HepG2 (cell line): ENCODE results near the gene FUT6. TPM values are rescaled to one million over a fixed set of nuclear protein-coding genes. Genes with fewer than 3 reads are reported as not detected.

ENCODE experiments used
- BCL6 ChIP-seq: IDR thresholded peaks from 2 replicates; pipeline ENCODE4 v1.6.1; 2016; ENCODE audit warnings: missing genetic modification reagents, missing compliant biosample characterization
- CBFB ChIP-seq: sonication (generic); formaldehyde crosslinking; IDR thresholded peaks from 2 replicates; pipeline ENCODE4 v1.4.0; 2020; ENCODE audit warnings: missing genetic modification reagents
- CBX5 ChIP-seq: sonication (generic); formaldehyde crosslinking; IDR thresholded peaks from 2 replicates; pipeline ENCODE4 v1.4.0; 2020; ENCODE audit warnings: missing genetic modification reagents, borderline replicate concordance
- FOSL1 ChIP-seq: sonication (generic); formaldehyde crosslinking; IDR thresholded peaks from 2 replicates; pipeline ENCODE4 v1.9.0; 2021; ENCODE audit warnings: missing genetic modification reagents, borderline replicate concordance
- GTF2F1 ChIP-seq: fragments of 150-350 bp; IDR thresholded peaks from 2 replicates; pipeline ENCODE4 v1.6.1; 2014; ENCODE audit warnings: low read length
- HMG20B ChIP-seq: conservative IDR thresholded peaks from 2 replicates; pipeline ENCODE4 v1.6.1; 2016; ENCODE audit warnings: missing genetic modification reagents, missing compliant biosample characterization
- PCBP1 ChIP-seq: fragments of 200-400 bp; formaldehyde crosslinking; IDR thresholded peaks from 2 replicates; pipeline ENCODE4 v1.6.1; 2017; ENCODE audit warnings: mild to moderate bottlenecking, low read depth, low read length, borderline replicate concordance
- RBAK ChIP-seq: sonication (generic); formaldehyde crosslinking; IDR thresholded peaks from 2 replicates; pipeline ENCODE4 v1.5.1; 2020; ENCODE audit warnings: mild to moderate bottlenecking, missing genetic modification reagents
- SALL2 ChIP-seq: sonication (generic); formaldehyde crosslinking; IDR thresholded peaks from 2 replicates; pipeline ENCODE4 v1.8.1; 2023; ENCODE audit warnings: mild to moderate bottlenecking, missing genetic modification reagents, inconsistent platforms
- U2AF2 ChIP-seq: fragments of 200-400 bp; formaldehyde crosslinking; IDR thresholded peaks from 2 replicates; pipeline ENCODE4 v1.6.1; 2017; ENCODE audit warnings: low read depth, mild to moderate bottlenecking, low read length
- ZNF331 ChIP-seq: sonication (generic); formaldehyde crosslinking; IDR thresholded peaks from 2 replicates; pipeline ENCODE4 v1.4.0; 2020; ENCODE audit warnings: missing genetic modification reagents
- ZNF446 ChIP-seq: sonication (generic); formaldehyde crosslinking; IDR thresholded peaks from 2 replicates; pipeline ENCODE4 v1.5.0; 2020; ENCODE audit warnings: mild to moderate bottlenecking, missing genetic modification reagents
- ZNF546 ChIP-seq: sonication (generic); formaldehyde crosslinking; conservative IDR thresholded peaks from 2 replicates; pipeline ENCODE4 v1.8.1; 2023; ENCODE audit warnings: mild to moderate bottlenecking, missing genetic modification reagents
- polyA plus RNA-seq, 8 experiments: library from polyadenylated mRNA; depleted of rRNA in 3 of 8; stranded (reverse) in 7 of 8; unstranded in 1 of 8; fragments of >200 nt; fragmentation: Illumina TruSeq in 4 of 8; extraction: Trizol in 4 of 8; gene quantifications; 2 replicates each; pipeline versions ENCODE4 v1.2.1 to v1.2.3, GENCODE V29; 2011 to 2016; ENCODE audit warnings: low read depth in 4 of 8, missing spikeins in 1 of 8, mixed read lengths in 1 of 8; ENCODE audit not compliant: insufficient read depth in 1 of 8
- total RNA-seq, 5 experiments: library from RNA; depleted of rRNA; stranded (reverse); fragments of >200 nt; fragmentation: Illumina TruSeq; extraction: Trizol; gene quantifications; 2 replicates each; pipeline ENCODE4 v1.2.3, GENCODE V29; 2016; ENCODE audit warnings: low read depth in 1 of 5
- TF ChIP-seq, protein P1 (sequence below), 2 experiments: fragments of 450-650 bp in 1 of 2; sonication (generic) in 1 of 2; formaldehyde crosslinking in 1 of 2; IDR thresholded peaks; 2 replicates each; pipeline versions ENCODE4 v1.6.1 to v1.8.0; 2016 to 2022; ENCODE audit warnings: antibody characterized with exemption in 1 of 2, mild to moderate bottlenecking in 1 of 2, missing genetic modification reagents in 1 of 2
- TF ChIP-seq, protein P2 (sequence below): IDR thresholded peaks from 2 replicates; pipeline ENCODE4 v1.6.1; 2016; ENCODE audit warnings: missing genetic modification reagents, missing compliant biosample characterization
- TF ChIP-seq, protein P3 (sequence below): sonication (generic); formaldehyde crosslinking; conservative IDR thresholded peaks from 2 replicates; pipeline ENCODE4 v1.4.0; 2020; ENCODE audit warnings: missing genetic modification reagents
- TF ChIP-seq, protein P4 (sequence below): sonication (generic); formaldehyde crosslinking; conservative IDR thresholded peaks from 2 replicates; pipeline ENCODE4 v1.4.0; 2020; ENCODE audit warnings: missing genetic modification reagents

The FUT6 gene
- total and polyA plus RNA-seq, 2 of the 13 experiments (the other 11 are each of a cell fraction or from before 2014, with no cell fraction given), result 8.2 to 27.7 TPM

DNA sequence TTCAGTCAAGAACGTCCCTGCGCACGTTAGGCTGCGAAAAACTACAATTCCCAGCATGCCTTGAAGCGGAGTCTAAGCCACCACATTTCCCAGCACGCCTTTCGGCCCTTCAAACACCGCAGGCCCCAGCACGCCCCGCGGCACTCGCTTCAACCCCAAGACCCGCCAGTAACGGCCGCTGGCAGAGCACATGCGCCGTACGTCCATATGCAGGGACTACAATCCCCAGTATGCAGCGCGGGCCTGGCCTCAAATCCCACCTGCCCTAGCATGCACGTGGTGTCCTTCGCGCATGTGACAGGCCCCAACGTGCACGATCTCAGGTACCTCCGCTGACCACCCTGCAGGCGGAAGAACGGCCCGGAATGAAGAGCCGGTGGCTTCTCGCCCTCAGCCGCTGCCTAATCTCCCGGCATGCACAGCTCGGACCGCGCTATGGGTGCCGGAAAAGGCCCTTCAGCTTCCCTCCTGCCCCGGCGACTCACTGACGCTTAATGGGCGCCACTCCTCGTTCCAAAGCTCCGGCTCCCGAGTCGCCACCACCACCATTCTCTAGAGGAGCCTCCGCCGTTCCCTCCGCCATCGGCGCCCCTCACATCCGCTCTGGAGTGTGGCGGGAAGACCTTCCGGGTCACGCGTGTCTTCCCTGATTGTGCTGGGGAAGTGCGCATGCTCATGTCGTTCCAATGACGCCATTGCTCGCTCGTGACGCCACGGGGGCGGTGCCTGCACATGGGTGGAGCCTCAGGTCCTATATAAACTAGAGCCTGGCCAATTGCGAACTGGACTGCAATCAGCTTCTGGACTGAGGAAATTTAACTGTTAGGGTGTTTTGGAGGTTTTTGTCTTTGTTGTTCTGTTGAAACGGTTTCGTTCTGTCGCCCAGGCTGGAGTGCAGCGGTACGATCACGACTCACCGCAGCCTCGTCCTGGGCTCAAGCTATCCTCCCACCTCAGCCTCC is 48.7 kb downstream of the FUT6 start, which contains the start of gene DUS3L (continued):
- TF ChIP-seq, protein P1, sequence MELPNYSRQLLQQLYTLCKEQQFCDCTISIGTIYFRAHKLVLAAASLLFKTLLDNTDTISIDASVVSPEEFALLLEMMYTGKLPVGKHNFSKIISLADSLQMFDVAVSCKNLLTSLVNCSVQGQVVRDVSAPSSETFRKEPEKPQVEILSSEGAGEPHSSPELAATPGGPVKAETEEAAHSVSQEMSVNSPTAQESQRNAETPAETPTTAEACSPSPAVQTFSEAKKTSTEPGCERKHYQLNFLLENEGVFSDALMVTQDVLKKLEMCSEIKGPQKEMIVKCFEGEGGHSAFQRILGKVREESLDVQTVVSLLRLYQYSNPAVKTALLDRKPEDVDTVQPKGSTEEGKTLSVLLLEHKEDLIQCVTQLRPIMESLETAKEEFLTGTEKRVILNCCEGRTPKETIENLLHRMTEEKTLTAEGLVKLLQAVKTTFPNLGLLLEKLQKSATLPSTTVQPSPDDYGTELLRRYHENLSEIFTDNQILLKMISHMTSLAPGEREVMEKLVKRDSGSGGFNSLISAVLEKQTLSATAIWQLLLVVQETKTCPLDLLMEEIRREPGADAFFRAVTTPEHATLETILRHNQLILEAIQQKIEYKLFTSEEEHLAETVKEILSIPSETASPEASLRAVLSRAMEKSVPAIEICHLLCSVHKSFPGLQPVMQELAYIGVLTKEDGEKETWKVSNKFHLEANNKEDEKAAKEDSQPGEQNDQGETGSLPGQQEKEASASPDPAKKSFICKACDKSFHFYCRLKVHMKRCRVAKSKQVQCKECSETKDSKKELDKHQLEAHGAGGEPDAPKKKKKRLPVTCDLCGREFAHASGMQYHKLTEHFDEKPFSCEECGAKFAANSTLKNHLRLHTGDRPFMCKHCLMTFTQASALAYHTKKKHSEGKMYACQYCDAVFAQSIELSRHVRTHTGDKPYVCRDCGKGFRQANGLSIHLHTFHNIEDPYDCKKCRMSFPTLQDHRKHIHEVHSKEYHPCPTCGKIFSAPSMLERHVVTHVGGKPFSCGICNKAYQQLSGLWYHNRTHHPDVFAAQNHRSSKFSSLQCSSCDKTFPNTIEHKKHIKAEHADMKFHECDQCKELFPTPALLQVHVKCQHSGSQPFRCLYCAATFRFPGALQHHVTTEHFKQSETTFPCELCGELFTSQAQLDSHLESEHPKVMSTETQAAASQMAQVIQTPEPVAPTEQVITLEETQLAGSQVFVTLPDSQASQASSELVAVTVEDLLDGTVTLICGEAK (IDR thresholded peaks at IDR 0.05), result peak; percentile 46
- TF ChIP-seq, protein P1 (CRISPR knock-in tag; IDR thresholded peaks at IDR 0.05), result peak; percentile 75
- TF ChIP-seq BCL6, result peak; percentile 55
- TF ChIP-seq ZNF546, result peak; percentile 75; the same call in 1 of the 2 replicates
- TF ChIP-seq SALL2, result no peak; the same call in 1 of the 2 replicates
- TF ChIP-seq, protein P2, sequence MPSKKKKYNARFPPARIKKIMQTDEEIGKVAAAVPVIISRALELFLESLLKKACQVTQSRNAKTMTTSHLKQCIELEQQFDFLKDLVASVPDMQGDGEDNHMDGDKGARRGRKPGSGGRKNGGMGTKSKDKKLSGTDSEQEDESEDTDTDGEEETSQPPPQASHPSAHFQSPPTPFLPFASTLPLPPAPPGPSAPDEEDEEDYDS (CRISPR knock-in tag), result peak; percentile 97
- peak; percentile 27; the same call in 1 of the 2 replicates for TF ChIP-seq ZNF331 (CRISPR knock-in tag)
- no peak for TF ChIP-seq RBAK
- no peak; the same call in 1 of the 2 replicates for TF ChIP-seq CBX5 (CRISPR knock-in tag)
- TF ChIP-seq CBFB (CRISPR knock-in tag), result peak; percentile 77
- TF ChIP-seq, protein P3, sequence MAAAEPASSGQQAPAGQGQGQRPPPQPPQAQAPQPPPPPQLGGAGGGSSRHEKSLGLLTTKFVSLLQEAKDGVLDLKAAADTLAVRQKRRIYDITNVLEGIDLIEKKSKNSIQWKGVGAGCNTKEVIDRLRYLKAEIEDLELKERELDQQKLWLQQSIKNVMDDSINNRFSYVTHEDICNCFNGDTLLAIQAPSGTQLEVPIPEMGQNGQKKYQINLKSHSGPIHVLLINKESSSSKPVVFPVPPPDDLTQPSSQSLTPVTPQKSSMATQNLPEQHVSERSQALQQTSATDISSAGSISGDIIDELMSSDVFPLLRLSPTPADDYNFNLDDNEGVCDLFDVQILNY (CRISPR knock-in tag), result peak; percentile 67
- no peak for TF ChIP-seq FOSL1 (CRISPR knock-in tag)
- TF ChIP-seq ZNF446 (CRISPR knock-in tag), result peak; percentile 67; the same call in 1 of the 2 replicates
- no peak for TF ChIP-seq GTF2F1
- TF ChIP-seq PCBP1, result 0 out of 2 replicates have a peak, but pooled peaks have one; percentile 8
- TF ChIP-seq, protein P4, sequence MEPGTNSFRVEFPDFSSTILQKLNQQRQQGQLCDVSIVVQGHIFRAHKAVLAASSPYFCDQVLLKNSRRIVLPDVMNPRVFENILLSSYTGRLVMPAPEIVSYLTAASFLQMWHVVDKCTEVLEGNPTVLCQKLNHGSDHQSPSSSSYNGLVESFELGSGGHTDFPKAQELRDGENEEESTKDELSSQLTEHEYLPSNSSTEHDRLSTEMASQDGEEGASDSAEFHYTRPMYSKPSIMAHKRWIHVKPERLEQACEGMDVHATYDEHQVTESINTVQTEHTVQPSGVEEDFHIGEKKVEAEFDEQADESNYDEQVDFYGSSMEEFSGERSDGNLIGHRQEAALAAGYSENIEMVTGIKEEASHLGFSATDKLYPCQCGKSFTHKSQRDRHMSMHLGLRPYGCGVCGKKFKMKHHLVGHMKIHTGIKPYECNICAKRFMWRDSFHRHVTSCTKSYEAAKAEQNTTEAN (CRISPR knock-in tag), result no peak
- TF ChIP-seq HMG20B (CRISPR knock-in tag), result peak; percentile 15; the same call in 1 of the 2 replicates
- 0 out of 2 replicates have a peak, but pooled peaks have one; percentile 58 for TF ChIP-seq U2AF2
